ENCODE data around the gene SAP25.

GRCh38 chr7:100600730-100601038 is 27.0 kb upstream of the SAP25 start:
- no peak for TF ChIP-seq CTCF (IDR thresholded peaks at IDR 0.05; ENCODE audit: low read length)
- no peak for TF ChIP-seq EZH2 (optimal IDR thresholded peaks at IDR 0.05; ENCODE audit: low read depth, low read length)
- TF ChIP-seq EZH2phosphoT487 (IDR thresholded peaks at IDR 0.05; ENCODE audit: low read length) = no peak

Data from MM.1S (cell line).